NCI-H187 (cell line): ENCODE results near the gene MLN.

Source experiments
- DNase-seq, 2 experiments: peaks; one replicate each; lab custom pipeline; 2025; lab: John Stamatoyannopoulos, UW

MLN gene

DNA sequence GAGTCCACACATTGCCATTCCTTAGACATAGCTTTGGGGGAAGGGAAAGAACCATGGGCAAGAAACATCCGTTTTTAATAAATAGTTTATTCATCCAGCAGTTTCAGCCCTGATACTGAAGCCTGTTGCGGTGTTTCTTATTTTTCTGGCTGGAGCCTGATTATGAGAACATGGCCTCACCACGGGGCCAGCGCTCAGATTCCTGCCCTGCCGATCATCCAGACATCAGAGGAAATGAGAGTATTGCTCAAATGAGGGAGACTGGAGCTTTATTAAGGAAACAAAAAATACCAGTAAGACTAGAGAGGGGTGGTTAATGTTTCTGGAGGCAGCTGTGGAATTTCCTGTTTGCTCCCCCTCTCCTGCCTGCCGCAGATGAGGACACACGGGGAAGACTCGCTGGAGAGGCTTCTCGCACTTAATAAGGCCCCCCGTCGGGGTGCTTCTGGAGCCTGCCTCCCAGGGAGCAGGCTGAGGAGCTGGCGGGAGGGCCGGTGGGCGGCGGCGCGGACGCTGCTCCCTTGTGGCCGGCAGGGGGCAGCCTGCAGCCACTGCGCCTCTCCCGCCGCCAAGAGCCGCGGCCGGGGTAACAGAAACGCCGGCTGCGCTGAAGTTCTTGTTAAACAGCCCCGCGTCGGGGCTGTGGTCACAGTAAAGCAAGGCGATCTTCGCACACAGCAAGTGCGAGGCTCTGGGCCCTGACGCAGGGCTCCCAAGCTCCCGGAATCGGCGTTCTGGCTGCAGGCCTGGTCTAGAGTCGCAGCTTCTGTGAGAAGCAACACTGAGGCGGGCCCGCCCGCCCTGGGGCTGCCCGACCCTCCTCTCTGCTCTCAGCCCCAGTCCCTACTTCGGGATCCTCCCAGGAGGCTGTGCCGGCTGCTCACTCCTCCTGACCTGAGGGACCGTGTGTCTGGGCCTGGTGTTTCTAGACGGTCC lies 32.4 kb downstream of the MLN start:
- peak; percentile 66 to 87 for DNase-seq

DNA sequence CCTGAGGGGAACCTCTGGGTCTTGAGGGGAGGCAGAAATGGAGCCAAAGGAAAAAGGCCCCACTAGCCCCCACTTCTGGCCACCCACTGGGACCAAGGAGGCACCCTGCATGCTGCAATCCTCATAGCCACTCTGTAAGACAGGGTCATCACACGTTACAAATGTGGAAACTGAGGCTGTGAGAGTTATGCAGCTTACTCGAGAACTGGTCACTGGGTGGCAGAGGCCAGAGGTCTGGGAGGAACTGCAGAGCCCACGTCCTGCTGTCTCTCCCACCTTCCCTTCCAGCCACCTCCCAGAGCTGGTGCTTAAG lies 33.0 kb downstream of the MLN start:
- DNase-seq = no peak

DNA sequence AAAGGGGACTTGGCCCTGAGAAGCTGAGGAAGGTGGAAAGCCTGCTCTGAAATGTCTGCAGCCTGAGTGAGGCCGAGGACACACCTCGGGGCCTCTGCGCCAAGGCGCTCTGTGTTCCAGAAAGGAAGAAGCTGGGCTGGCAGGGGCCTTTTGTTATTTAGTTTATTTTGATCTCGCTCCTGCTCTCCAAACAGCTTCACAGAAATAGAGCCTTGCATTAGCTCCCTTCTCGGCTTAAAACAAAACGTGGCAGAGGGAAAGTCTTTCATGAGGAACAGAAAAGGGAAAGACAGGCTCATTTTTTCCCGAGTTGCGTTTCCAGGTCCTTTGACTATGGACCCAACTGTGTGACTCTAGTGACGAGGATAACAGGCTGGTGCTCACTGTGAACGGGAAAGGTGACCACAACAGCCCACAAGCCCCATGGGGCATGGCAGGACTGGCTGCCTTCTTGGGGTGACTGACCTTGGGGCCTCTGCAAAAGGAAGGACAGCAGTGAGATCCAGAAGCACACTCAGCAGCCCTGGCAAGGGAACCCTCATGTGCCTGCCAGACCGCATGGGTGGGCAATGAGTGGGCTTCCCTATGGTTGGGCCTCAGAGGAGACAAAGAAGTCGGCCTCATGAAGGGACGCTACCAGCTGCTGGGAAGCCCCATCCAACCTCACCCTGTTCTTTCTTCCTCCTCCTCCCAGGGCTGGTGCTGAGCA lies 33.5 kb downstream of the MLN start:
- DNase-seq = no peak

DNA sequence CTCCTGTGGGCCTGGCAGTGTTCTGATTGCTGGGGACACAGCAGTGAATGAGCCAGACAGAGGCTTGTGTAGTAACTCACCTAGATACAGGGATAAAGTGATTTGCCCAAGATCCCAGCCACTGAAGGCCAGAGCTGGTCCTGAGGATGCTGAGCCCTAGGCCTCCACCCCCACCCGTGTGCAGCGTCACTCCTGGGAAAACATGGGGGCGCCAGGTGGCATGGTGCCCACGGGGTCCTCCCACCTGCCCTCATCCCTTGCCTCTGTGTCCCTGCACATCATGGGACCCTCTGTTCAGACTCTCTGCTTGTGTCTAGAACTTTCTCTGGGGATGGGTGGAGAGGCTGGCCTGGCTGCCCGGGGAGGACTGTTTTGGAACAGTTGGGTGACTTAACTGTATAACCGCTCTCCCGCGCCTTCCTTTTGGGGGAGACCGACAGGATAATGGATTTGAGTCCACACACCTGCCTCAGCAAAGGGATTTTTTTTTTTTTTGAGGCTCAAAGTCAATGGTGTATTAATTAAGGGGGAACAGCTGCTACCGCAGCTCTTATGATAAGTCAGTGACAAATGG lies 34.5 kb downstream of the MLN start:
- no peak for DNase-seq

DNA sequence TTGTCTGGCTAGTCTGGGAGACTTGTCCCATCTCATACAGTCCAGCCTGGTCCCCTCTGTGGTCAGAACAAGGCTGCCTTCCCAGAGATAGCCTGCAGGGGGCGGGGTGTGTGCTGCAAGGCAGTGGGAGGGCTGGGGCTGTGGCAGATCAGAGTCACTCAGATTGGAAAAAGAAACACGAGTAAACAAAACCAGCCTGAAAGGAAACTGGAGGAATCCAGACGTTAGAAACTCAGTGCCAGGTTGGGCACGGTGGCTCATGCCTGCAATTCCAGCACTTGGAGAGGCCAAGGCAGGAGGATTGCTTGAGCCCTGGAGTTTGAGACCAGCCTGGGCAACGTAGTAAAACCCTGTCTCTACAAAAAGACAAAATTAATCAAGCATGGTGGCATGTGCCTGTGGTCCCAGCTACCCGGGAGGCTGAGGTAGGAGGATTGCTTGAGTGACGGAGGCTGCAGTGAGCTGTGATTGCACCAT lies 35.1 kb downstream of the MLN start:
- DNase-seq = peak in 1 of 2 experiments; percentile 70

DNA sequence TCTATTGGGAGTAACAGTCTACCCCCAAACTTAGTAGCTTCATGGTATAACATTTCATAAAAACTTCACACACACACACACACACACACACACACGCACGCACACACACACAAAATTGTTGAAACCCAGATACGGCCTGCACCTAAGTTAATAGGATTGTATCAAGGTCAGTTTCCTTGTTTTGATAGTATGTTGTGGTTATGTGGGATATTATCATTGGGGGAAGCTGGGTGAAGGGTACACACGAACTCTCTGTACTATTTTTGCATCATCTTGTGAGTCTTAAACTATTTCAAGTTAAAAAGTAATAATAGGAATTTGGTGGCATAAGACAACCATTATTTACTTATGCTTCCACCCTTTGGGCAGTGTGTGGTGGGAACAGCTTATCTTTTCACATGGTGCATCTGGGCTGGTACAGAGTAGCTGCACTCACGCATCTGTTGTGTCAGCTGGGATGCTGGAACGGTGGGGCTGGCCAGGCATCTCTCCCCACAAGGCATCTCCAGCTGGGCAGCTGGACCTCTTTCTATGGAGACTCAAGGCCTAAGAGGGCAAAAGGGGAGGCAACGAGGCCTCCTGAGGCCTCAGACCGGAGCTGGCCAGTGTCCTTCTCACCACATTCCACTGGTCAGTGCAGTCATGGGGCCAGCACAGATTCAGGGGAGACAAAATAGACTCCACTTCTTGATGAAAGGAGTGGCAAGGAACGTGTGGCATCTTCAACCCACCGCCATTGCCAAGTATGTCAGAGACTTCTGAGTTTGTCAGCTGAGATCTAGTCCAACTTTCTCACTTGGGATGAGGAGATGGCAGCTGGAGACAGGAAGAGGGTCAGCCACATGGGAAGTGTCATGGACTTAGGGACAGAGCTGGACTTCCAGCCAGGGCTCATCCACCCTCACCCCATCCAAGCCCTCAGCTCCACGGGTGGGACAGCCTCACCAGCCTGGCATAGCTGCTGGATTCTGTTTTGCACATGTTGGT lies 36.6 kb downstream of the MLN start:
- no peak for DNase-seq

DNA sequence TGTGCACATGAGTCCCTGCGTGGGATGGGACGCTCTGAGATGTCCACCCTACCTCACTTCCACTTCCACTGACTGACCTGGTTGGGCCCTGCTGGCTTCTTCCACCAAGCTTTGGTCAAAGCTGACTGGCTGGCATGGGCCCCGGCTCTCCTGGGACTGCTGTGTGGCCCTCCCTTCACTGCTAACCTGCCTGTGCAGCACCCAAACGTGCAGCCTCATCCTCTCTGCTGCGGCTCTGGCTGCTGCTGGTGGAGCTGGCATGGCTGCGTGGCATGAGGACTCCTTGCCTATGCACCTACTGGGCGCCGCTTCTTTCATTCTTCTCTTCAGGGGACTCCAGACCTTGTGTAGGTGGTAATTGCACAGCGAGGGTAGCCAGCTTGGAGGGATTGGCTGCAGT lies 38.4 kb downstream of the MLN start:
- no peak for DNase-seq

DNA sequence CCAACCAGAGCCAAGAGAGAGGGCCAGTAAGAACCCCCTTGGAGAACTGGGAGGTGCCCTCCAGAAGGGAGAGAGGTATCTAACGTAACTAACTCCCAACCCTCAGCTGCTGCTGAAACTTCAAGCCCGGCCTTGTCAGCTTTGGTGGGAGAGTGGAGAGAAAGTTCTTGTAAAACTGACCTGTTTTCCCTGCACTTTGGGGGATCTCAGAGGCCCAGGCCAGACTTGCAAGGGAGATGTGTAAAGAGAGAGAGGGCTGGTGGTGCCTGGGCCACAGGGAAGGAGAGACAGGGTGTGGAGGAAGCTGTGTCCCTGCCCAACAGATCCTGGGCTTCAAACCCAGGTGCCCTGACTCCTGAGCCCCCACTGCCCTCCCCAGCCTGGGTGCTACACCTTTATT lies 39.8 kb downstream of the MLN start:
- no peak for DNase-seq

DNA sequence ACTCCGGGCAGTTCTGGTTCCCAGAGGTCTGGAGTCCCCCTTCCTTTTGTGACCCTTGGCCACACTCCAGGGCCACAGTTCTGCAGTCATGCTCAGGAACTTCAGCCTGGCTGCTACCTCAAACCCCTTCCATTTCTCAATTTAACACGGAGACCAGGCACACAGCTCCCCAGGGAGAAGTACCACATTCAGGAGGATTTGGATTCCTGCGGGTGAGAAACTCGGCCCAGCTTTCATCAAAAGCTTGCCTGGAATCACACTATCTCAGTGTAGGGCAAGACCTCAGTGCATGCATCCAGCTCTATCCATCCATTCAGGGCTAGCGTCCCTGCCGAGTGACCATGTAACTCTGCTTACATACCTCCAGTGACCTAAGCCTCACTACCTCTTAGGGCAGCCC lies 40.3 kb downstream of the MLN start:
- DNase-seq = no peak

DNA sequence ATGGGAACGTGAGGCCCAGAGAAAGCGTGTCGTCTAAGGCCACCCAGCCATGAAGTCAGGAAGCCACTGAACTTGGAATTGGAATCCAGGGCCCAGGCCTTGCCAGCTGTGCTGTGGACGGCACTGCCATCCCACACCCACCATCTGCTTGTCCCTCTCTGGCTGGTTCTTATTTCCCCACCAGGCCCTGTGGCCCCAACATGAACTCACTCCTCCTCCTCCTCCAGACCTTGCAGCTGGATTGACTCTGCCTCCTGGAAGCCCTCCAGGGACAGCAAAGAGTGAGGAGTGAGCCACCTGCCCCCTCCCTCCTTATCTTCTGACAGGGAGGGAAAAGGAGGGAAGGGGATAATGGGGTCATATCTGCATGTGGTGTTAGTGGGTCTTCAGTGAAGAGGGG lies 41.1 kb downstream of the MLN start:
- no peak for DNase-seq

DNA sequence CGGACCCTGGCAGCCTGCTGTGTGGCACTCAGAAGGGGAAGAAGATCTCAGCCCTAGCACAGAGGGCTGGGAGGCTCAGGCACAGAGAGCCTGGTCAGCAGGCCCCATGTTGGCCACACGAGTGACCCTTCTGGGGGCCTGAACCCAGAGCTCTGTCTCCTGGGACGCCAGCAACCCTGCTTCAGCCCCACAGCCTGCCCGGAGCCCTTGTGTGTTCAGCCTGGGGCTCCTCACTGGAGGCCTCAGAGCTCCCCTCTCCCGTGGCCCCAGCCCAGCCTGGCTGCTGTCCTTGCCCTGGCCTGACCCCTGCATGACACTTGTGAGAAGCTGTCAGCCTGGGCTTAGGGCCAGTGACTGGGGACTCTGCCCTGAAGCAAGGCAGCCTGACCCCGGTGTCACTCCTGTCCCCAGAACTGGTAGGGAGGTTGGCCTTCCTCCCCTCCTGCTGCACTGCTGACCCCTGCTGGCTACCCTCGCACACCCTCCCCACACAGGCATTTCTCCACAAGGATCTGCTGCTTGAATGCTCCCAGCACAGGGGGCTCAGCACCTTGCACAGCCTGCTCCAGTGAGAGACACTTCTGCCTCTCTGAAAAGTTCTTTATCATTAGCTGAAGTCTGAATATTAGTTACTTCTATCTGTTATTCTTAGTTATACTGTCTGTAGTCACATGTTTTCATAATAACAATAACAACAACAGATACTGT lies 41.7 kb downstream of the MLN start:
- DNase-seq = peak; percentile 42 to 49

DNA sequence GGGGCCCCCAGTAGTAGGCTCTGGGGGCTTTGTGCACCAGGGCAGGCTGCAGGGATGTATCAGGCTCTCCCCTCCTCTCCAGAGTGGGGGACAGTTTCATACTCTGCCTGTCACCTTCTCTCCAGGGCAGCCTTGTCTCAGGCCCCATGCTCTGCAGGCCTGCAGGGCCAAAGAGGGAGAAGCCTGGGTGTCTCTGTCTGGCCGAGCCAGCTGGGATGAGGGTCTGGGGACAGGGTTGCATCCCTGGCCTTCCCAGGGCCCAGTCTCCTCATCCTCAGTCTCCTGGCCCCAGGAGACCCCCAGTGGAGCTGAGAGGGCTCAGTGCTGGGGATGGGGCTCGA lies 42.3 kb downstream of the MLN start:
- DNase-seq = no peak

DNA sequence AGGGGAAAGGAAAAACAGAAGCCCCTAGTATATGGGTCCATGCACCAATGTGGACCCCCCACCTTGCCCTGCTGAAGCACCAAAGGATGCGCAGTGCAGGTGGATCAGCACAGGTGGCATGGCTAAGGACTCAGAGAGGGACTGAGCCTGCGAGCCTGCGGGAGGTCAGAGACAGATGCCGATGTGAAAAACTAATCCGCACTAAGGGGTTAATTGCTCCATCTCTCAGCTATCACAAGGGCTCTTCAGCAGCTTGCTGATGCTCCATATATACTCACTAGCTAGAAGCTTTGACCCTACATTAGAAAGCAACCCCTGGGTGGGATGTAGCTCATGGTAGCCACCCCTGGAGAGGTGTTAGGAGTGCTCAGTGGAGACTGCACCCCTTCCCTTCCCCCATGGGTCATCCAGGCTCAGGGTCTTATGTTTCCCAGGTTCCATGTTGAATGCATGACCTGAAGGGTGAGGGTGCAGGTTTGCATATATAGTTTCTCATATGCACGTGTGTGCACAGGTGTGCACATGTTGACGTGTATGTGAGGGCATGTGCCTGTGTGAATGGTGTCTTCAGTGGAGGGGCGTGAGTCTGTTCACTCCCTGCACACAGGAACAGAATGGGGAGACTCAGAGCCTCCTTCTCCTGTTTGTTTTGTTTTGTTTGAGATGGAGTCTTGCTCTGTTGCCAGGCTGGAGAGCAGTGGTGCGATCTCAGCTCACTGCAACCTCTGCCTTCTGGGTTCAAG lies 43.7 kb downstream of the MLN start:
- DNase-seq = peak; percentile 51 to 61

DNA sequence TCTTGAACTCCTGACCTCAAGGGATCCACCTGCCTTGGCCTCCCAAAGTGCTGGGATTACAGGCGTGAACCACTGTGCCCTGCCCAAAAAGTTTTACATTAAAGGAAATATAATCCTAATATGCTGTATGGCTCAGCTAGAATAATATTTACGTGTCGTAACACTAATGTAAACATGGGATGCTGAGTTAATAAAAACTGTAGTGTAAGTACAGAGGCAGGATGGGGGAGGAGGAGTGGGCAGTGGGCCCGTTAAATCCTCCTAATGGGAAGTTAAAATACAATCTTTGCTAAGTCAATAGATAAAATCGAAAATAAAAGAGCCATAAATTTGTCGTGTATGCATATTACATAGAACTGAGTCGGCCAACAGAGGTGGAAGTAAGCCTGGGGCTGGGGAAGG lies 45.0 kb downstream of the MLN start:
- DNase-seq = no peak

DNA sequence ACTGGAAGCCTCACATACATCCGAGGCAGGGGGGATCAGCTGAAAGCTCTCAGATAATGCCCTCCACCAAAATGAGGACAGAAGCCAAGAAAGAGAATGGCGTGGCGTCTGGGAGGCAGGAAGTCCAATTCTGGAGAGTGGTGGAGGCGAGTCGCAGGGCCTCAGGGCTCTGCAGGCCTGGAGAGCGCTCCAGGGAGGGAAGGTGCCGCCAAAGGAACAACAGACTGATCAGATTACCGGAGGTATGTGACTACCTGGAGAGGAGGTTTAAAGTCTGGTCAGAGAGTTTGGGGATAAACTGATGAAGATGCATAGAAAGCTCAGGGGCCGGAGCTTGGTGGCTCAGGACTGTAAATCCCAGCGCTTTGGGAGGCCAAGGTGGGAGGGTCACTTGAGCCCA lies 45.9 kb downstream of the MLN start:
- no peak for DNase-seq

DNA sequence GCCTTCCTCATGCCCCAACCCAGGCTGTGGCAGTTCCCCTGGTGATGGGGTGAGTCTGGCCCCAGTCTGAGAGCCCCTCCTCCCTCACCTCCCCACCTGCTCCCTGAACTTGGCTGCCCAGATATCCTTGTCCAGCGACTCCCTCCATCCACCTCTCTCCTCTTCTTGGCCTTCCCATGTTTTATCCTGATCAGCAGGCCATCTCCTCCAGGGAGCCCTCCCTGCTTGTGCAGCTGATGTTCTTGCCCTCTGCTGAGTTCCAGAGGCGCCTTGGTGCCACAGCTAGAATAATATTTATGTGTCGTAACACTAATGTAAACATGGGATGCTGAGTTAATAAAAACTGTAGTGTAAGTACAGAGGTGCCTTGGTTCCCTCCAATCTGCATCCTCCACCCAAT lies 46.7 kb downstream of the MLN start:
- DNase-seq = no peak

DNA sequence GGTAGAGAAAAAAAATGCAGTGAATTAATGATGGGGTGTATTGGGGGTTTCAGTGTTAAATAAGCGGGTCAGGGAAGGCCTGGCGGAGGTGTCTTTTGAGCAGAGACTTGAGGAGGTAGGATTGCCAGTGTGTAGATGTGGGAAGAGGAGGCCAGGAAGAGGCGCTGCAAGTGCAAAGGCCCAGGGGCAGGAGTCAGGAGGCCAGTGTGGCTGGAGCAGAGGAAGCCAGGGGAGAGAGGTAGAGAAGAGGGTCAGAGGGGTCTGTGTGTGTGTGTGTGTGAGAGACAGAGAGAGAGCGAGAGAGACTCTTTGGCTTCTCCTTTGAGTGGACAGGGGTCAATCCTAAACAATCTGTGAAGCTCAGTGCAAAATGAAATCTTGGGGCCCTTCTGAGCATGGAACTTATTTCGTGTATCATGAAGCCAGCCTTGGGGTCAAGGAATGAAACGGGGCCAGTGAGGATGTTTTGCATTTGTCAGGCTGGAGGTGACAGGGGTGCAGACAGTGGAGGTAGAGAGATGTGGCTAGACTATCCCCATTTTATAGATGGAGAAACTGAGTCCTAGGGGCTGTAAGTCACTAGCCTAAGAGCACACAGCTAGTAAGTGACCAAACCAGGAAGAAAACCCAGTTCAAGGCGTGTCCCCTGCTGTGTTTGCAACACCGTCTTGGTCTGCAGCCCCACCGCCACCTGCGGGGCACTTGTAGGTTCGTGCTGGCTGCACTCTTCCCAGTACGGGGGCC lies 47.4 kb downstream of the MLN start:
- no peak for DNase-seq

DNA sequence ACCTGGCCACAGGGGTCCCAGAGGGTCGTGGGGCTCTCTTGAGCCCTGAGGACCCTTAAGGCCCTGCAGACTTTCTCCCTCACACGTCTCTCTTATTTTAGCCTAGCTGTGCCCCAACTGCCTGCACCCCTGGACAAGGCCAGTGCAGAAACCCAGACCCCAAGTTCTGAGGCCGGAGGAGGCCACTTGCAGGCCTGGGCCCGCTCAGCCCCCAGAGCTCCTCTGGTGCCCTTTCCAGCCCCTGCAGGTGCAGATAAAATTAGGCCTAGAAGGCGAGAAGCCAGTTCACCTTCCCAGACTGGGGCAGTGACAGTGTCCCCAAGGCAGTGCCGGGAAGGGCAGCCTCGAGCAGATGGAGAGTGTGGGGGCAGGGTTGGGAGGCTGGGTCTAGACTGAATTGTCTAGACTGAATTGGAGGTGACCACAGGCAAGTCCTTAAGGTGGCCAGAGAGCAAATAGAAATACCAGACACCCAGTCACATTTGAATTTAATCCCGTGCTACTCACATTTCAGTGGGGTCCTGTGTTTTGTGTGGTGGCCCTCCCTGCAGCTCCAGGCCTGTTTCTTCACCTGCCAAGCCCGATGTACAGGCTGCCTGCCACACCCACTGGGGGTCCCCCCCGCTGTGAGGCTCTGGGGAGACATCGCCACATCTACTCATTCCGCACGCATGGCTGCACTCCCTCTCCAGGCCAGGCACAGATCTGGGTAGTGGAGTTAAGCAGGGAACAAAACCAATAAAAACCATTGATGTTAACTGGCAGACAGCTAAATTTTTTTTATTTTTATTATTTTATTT lies 48.5 kb downstream of the MLN start:
- DNase-seq = peak; percentile 93

DNA sequence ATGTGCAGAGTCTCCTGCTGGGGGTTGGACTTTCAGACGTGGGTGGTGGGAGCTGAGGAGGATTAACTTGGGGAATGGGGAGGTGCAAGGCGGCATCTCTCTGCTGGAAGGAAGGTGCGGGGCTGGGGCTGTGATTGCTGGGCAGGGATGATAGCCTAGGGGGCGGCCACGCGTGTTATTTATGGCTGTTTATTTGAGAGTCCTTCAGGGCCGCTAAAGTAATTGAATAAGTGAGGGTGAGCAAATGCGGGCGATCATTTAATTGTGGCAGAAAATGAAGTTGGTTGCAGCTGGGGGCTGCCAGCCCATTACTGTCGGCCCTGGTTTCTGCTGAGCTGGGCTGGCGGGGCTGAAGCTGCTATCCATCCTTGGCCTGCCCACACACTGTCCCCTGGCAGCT lies 49.6 kb downstream of the MLN start:
- DNase-seq = no peak
